Activated CD4-positive, alpha-beta T cell treated with anti-CD3 and anti-CD28 coated beads, Interleukin-2, amount 50 U/mL, for 16 hours (primary cell): ENCODE results near the gene PDE3B.
A peak's percentile ranks its signal among the peaks of the same experiment; 100 is the strongest.
"Not testable (repeated sequence)": the region's sequence is repeated elsewhere in the genome, so short reads cannot be mapped to it uniquely, and the experiment has no call there.

ENCODE experiments used
- DNase-seq: peaks from one replicate; pipeline ENCODE4 v3.0.0-alpha.2; 2020

PDE3B gene

DNA sequence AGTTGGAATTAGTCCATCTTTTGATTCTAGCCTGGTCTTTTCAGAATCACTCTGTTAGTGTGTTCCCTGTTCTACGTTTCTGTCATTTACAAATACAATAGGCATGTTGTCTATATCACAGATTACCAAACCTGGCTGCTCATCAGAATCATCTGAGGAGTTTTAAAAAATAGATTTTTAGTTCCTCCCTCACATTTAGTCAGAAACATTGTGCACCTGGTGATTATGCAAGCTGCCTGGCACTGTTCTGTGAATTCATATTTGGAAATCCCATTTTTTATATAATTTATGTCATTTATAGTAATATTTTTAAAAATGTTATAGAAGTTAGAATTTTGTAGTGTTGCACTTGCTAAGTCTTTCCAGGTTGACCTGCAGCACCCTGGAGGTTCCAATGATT, 107.3 kb downstream of the PDE3B start:
- DNase-seq, result no peak

GRCh38 chr11:14751975-14752407, 108.4 kb downstream of the PDE3B start:
- DNase-seq, result no peak

GRCh38 chr11:14755140-14755539, 111.5 kb downstream of the PDE3B start:
- DNase-seq, result no peak

- DNase-seq, result no peak
Measured at GRCh38 chr11:14756349-14756748, 112.7 kb downstream of the PDE3B start.

DNA sequence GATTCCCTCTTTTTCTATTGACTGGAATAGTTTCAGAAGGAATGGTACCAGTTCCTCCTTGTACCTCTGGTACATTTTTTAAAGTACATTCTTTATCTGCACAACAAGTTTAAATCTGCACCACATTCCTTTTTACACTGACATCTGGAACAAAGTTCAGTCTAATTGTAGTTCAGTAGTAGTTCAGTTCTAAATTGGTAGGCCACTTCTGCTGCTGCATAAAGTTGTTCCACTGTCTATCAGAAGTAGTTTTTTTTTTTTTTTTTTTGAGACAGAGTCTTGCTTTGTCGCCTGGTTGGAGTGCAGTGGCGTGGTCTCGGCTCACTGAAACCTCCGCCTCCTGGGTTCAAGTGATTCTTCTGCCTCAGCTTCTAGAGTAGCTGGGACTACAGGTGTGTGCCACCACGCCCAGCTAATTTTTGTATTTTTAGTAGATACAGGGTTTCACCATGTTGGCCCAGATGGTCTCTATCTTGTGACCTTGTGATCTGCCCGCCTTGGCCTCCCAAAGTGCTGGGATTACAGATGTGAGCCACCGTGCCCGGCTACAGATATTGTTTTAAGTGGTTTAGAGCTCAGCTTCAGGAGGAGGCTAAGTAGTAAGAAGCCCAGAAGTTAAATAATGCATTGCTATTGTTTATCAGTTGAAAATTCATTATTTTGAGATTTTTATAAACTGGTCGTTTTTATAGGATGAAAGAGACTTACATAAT, 115.9 kb downstream of the PDE3B start:
- DNase-seq, result not testable (repeated sequence)

DNA sequence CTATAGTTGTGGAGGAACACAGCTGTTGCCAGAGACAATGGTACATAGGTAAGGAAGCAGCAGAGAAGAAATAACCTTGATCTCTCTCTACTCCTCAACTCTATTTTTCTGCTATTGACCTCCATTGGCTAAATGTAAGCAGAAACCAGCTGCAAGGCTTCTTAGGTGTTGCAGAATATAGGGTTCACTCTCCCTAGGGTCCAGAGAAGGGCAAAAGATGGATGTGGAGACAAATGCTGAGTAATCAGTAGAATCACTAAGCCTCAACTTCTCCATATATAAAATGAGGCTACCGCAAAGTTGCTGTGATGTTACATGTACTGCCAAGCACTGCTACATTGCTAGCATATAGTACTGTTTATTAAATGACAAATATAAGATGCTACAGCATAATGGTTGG, 120.6 kb downstream of the PDE3B start:
- DNase-seq, result no peak

GRCh38 chr11:14764579-14765527, 121.2 kb downstream of the PDE3B start:
- DNase-seq, result peak; percentile 92

GRCh38 chr11:14766585-14766984, 123.0 kb downstream of the PDE3B start:
- DNase-seq, result no peak

- DNase-seq, result peak; percentile 77
Measured at GRCh38 chr11:14768526-14769188, 125.1 kb downstream of the PDE3B start.

DNA sequence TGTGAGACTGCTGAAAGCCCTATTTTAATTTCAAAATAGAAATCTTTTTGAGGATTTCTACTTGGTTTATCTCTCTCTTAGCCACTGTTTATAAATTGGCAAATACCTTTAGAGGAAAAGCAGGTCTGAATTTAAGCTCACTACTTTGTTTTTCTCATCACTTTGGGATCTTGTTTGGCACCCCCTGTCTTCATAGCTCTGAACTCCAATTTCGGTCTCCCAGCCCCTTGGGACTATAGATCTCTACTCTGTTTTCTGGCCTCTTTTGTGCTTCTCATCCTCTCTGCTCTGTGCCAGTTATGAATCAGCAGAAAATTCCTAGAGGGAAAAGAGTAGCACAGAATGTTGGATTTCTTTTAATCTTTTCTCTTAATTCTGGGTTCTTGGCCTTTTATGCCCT, 130.2 kb downstream of the PDE3B start:
- no peak for DNase-seq

DNA sequence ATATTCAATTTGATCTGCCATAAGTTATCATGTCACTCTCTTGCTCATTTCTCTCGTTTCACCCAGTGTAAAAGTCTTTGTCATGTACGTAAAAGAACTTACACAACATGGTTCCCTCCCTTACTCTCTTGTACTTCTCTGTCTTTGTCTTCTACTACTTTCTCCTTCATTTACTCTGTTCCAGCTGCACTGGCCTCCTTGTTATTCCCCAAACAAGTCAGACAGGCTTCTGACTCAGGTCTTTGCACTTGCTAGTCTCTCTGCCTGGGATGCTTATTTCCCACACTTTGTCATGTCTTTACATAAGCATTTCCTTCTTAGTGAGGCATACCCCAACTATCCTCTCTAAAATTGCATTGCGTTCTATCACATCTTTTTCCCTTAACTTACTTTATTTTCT, 131.1 kb downstream of the PDE3B start:
- DNase-seq, result no peak

DNA sequence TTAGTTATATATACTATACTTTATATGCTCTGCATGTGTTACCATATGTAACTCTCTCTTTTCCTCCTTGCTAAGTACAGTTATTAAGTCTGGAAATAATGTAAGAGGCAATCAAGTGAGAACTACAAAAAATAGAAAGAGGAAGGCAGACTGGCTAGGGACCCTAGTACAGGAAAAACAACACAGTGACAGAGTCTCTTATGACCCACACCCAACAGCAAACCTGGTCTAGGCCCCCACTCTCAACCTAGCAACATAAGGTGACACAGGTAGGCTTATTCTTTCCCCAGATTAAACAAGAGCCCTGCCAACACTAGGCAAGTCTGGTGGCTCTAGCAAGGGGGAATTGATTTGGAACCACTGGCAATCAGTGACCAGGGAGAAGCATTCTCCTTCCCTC, 132.3 kb downstream of the PDE3B start:
- DNase-seq, result no peak

- not testable (repeated sequence) for DNase-seq
Measured at GRCh38 chr11:14778460-14778859, 134.9 kb downstream of the PDE3B start.

DNA sequence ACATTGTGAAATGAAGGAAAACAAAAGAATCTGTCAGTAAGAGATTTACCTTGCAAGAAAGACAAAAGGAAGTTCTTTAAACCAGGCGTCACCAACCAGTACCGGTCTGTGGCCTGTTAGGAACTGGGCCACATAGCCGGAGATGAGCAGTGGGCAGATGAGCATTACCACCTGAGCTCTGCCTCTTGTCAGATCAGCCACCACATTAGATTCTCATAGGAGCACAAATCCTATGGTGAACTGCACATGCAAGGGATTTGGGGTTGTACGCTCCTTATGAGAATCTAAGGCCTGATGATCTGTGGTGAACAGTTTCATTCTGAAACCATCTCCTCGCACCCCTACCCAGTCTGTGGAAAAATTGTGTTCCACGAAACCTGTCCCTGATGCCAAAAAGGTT, 140.2 kb downstream of the PDE3B start:
- no peak for DNase-seq

GRCh38 chr11:14784230-14784629, 140.6 kb downstream of the PDE3B start:
- no peak for DNase-seq

- DNase-seq, result no peak
Measured at GRCh38 chr11:14789879-14790484, 146.4 kb downstream of the PDE3B start.

DNA sequence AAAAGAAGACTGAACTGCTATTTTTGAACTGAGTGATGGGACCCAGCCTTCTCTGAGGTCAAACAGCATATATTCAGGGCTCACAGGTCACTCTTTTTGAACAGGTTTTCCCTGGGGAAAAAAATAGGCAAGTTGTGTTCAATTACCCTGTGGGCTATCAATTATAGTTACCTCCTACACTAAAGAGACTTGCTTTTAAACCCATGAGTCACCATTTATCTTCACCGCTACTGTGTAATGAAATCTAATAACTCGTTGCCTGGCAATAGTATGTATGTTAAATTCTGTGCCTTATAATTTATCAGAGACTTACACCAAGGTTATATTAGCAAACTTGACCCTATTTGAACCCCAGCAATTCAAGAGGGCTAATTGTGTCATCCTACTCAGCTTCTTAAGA, 149.9 kb downstream of the PDE3B start:
- DNase-seq, result no peak

DNA sequence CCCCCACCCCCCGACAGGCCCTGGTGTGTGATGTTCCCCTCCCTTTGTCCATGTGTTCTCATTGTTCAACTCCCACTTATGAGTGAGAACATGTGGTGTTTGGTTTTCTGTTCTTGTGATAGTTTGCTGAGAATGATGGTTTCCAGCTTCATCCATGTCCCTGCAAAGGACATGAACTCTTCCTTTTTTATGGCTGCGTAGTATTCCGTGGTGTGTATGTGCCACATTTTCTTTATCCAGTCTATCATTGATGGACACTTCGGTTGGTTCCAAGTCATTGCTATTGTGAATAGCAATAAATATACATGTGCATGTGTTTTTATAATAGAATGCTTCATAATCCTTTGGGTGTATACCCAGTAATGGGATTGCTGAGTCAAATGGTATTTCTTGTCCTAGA, 152.4 kb downstream of the PDE3B start:
- not testable (repeated sequence) for DNase-seq

GRCh38 chr11:14803846-14804245, 160.2 kb downstream of the PDE3B start:
- no peak for DNase-seq

DNA sequence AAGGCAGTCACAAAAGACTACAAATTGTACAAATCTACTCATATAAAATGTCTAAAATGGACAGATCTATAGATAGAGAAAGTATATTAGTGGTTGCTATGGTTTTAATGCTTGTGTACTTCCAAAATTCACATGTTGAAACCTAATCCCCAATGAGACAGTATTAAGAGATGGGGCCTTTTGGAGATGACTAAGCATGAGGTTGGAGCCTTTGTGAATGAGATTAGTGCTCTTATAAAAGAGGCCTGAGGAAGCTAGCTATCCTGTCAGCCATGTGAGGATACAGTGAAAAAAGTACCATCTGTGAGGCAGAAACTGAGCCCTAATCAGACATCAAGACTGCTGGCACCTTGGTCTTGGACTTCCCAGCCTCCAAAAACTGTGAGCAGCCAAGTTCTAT, 165.9 kb downstream of the PDE3B start:
- no peak for DNase-seq

DNA sequence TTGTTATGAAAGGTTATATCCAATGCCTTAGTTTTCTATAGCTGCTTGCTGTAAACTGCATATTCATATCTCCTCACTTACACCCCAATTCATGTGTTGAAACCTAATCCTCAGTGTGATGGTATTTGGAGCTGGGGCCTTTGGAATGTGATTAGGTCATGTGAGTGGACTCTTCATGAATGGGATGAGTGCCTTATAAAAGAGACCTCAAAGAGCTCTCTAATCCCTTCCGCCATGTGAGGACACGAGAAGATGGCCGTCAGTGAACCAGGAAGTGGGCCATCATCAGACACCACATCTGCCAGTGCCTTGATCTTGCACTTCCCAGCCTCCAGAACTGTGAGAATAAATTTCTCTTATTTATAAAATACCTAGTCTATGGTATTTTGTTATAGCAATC, 169.2 kb downstream of the PDE3B start:
- no peak for DNase-seq

DNA sequence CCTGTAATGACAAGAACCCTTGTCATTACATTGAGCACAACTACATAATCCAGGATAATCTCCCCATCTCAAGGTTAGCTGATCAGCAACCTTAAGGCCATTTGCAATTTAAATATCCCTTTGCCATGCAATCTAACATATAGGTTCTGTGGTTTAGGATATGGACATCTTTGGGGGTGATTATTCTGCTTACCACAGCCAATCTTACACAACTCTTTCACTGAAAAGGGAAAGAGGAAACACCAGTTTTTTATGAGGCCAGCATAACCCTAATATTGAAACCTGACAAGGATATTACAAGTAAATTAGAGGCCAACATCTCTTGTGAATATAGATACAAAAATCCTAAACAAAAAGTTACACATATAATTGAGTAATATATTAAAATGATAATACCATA, 169.9 kb downstream of the PDE3B start:
- DNase-seq, result no peak

- DNase-seq, result no peak
Measured at GRCh38 chr11:14818779-14819178, 175.2 kb downstream of the PDE3B start.
